HepG2 (cell line): Measurements from ENCODE around the gene SLC35A2. TPM values are rescaled to one million over a fixed set of nuclear protein-coding genes. Genes with fewer than 3 reads are reported as not detected.

Source experiments
- ATAC-seq: fragments of 200-7000 bp; cut with Tn5 transposase; 3 replicates; pipeline ENCODE4 v1.9.1; 2020; ENCODE audit warnings: mild to moderate bottlenecking, moderate library complexity
- BruUV-seq: library from RNA; stranded (reverse); fragments of 400-500 nt; replicated peaks from 2 replicates; lab custom pipeline; 2021; lab: Mats Ljungman, UMichigan
- CTCF ChIA-PET: fragments of 300-600 bp; formaldehyde crosslinking; extraction: SDS; loops from one replicate; lab custom pipeline; 2021; ENCODE audit warnings: low total read pairs, inconsistent platforms, low intra/inter-chr PET ratio; lab: Yijun Ruan, JAX
- POLR2A ChIA-PET: fragments of 350-600 bp; sonication (Branson Sonifier 250); formaldehyde crosslinking; loops from one replicate; lab custom pipeline; 2020; ENCODE audit warnings: antibody characterized with exemption, inconsistent platforms; lab: Yijun Ruan, JAX
- DNase-seq: peaks from one replicate; pipeline ENCODE4 v3.0.0-alpha.2; 2015; ENCODE audit warnings: low spot score
- FAIRE-seq: peaks from 3 replicates; lab custom pipeline; 2011; peaks lifted over from hg19 to GRCh38; lab: Jason Lieb, UNC
- H2AFZ ChIP-seq: one replicate; pipeline ENCODE4 v1.6.1; 2011; ENCODE audit warnings: low read length, inconsistent platforms
- H3K27ac ChIP-seq: fragments of 300-600 bp; 3 replicates; pipeline ENCODE4 v1.8.0; 2011; ENCODE audit warnings: mixed run types, mild to moderate bottlenecking, mixed read lengths, low read length, inconsistent platforms; ENCODE audit not compliant: insufficient read depth; ENCODE audit errors: extremely low read length
- H3K27me3 ChIP-seq, 2 experiments: fragments of 200-600 bp in 1 of 2; 2 replicates in 1 of 2; 3 replicates in 1 of 2; pipeline versions ENCODE4 v1.6.0 to v1.8.0; 2011; ENCODE audit warnings: low read length in 2 of 2, mild to moderate bottlenecking in 2 of 2, moderate library complexity in 2 of 2, inconsistent platforms in 1 of 2; ENCODE audit not compliant: insufficient read depth in 2 of 2, control insufficient read depth in 1 of 2
- H3K36me3 ChIP-seq, 2 experiments: fragments of 200-600 bp in 1 of 2; replicated peaks in 1 of 2; 2 replicates in 1 of 2; 3 replicates in 1 of 2; pipeline versions ENCODE4 v1.5.1 to v1.8.0; 2011; ENCODE audit warnings: low read length in 2 of 2, inconsistent platforms in 1 of 2; ENCODE audit not compliant: insufficient read depth in 2 of 2, control insufficient read depth in 1 of 2
- H3K4me1 ChIP-seq: 2 replicates; pipeline ENCODE4 v1.5.1; 2012; ENCODE audit warnings: low read length, inconsistent platforms; ENCODE audit not compliant: insufficient read depth
- H3K4me2 ChIP-seq: 2 replicates; pipeline ENCODE4 v1.6.0; 2011; ENCODE audit warnings: low read depth, low read length, inconsistent platforms
- H3K4me3 ChIP-seq, 3 experiments: fragments of 200-600 bp in 1 of 3; sonication (generic), shearing (Covaris generic) in 1 of 3; replicated peaks in 1 of 3; 2 replicates each; pipeline ENCODE4 v1.5.1; 2011 to 2016; ENCODE audit warnings: low read length in 3 of 3, inconsistent platforms in 2 of 3, low read depth in 2 of 3, mild to moderate bottlenecking in 2 of 3, control low read depth in 1 of 3, mixed read lengths in 1 of 3; ENCODE audit not compliant: insufficient read depth in 1 of 3
- H3K79me2 ChIP-seq: one replicate; pipeline ENCODE4 v1.6.1; 2011; ENCODE audit warnings: low read length, inconsistent platforms; ENCODE audit not compliant: insufficient read depth
- H3K9ac ChIP-seq: 2 replicates; pipeline ENCODE4 v1.6.0; 2011; ENCODE audit warnings: mild to moderate bottlenecking, low read depth, low read length, inconsistent platforms; ENCODE audit not compliant: insufficient read depth
- H3K9me3 ChIP-seq: 2 replicates; pipeline ENCODE4 v1.5.1; 2012; ENCODE audit warnings: mild to moderate bottlenecking, low read length
- H4K20me1 ChIP-seq: 2 replicates; pipeline ENCODE4 v1.6.0; 2011; ENCODE audit warnings: inconsistent platforms, mild to moderate bottlenecking, low read length, moderate library complexity; ENCODE audit not compliant: insufficient read depth
- CBX1 ChIP-seq: IDR thresholded peaks from one replicate; pipeline ENCODE4 v1.6.1; 2016; ENCODE audit warnings: antibody characterized with exemption, low read depth
- DR1 ChIP-seq: sonication (generic); formaldehyde crosslinking; IDR thresholded peaks from 2 replicates; pipeline ENCODE4 v1.8.0; 2021; ENCODE audit warnings: mild to moderate bottlenecking, missing genetic modification reagents, inconsistent platforms
- EED ChIP-seq: sonication (generic); formaldehyde crosslinking; IDR thresholded peaks from 2 replicates; pipeline ENCODE4 v1.5.0; 2020; ENCODE audit warnings: mild to moderate bottlenecking, missing genetic modification reagents
- ELF4 ChIP-seq: sonication (generic); formaldehyde crosslinking; IDR thresholded peaks from 2 replicates; pipeline ENCODE4 v1.5.0; 2020; ENCODE audit warnings: missing genetic modification reagents, mild to moderate bottlenecking, moderate library complexity, borderline replicate concordance
- NR3C1 ChIP-seq: sonication (generic); formaldehyde crosslinking; IDR thresholded peaks from 2 replicates; pipeline ENCODE4 v1.4.0; 2020; ENCODE audit warnings: missing genetic modification reagents
- PHF8 ChIP-seq: sonication (generic); formaldehyde crosslinking; IDR thresholded peaks from 2 replicates; pipeline ENCODE4 v1.5.0; 2020; ENCODE audit warnings: missing genetic modification reagents
- PLSCR1 ChIP-seq: sonication (generic); formaldehyde crosslinking; IDR thresholded peaks from 2 replicates; pipeline ENCODE4 v1.5.0; 2020; ENCODE audit warnings: missing genetic modification reagents, mild to moderate bottlenecking, borderline replicate concordance
- PRMT3 ChIP-seq: sonication (generic); formaldehyde crosslinking; IDR thresholded peaks from 2 replicates; pipeline ENCODE4 v1.8.1; 2022; ENCODE audit warnings: low read depth, mild to moderate bottlenecking, moderate library complexity, missing genetic modification reagents, borderline replicate concordance
- RELA ChIP-seq: sonication (generic); formaldehyde crosslinking; IDR thresholded peaks from 2 replicates; pipeline ENCODE4 v1.4.0; 2020; ENCODE audit warnings: missing genetic modification reagents
- SCMH1 ChIP-seq: sonication (generic); formaldehyde crosslinking; IDR thresholded peaks from 2 replicates; pipeline ENCODE4 v1.9.0; 2021; ENCODE audit warnings: missing genetic modification reagents, mild to moderate bottlenecking, borderline replicate concordance
- STAG1 ChIP-seq: sonication (generic); formaldehyde crosslinking; IDR thresholded peaks from 2 replicates; pipeline ENCODE4 v1.4.0; 2020; ENCODE audit warnings: missing genetic modification reagents
- THRA ChIP-seq: sonication (generic); formaldehyde crosslinking; IDR thresholded peaks from 2 replicates; pipeline ENCODE4 v1.4.0; 2020; ENCODE audit warnings: missing genetic modification reagents, borderline replicate concordance
- ZC3H13 ChIP-seq: sonication (generic); formaldehyde crosslinking; IDR thresholded peaks from 2 replicates; pipeline ENCODE4 v1.8.1; 2023; ENCODE audit warnings: mild to moderate bottlenecking, missing genetic modification reagents, moderate library complexity
- ZFP36L1 ChIP-seq: sonication (generic); formaldehyde crosslinking; IDR thresholded peaks from 2 replicates; pipeline ENCODE4 v1.8.0; 2022; ENCODE audit warnings: mild to moderate bottlenecking, missing genetic modification reagents, moderate library complexity
- ZNF317 ChIP-seq: sonication (generic); formaldehyde crosslinking; IDR thresholded peaks from 2 replicates; pipeline ENCODE4 v1.5.0; 2020; ENCODE audit warnings: mild to moderate bottlenecking, missing genetic modification reagents
- ZNF543 ChIP-seq: sonication (generic); formaldehyde crosslinking; IDR thresholded peaks from 2 replicates; pipeline ENCODE4 v1.4.0; 2020; ENCODE audit warnings: mild to moderate bottlenecking, missing genetic modification reagents
- ZSCAN25 ChIP-seq: sonication (generic); formaldehyde crosslinking; IDR thresholded peaks from 2 replicates; pipeline ENCODE4 v1.8.0; 2022; ENCODE audit warnings: mild to moderate bottlenecking, missing genetic modification reagents
- whole genome bisulfite sequencing: methylation state at CpG from one replicate; pipeline ENCODE4 v1.1.6; 2017; ENCODE audit warnings: low lambda C conversion rate; 5-methylcytosine and 5-hydroxymethylcytosine counted together
- in situ Hi-C: cut with HindIII; loops from 2 replicates; pipeline ENCODE4 v1.10.0; 2017; ENCODE audit warnings: low pct_unique_long_range_greater_than_20kb; ENCODE audit not compliant: extremely low pct_ligation_motif_present
- intact Hi-C: fragments of 100-400 bp; cut with micrococcal nuclease; formaldehyde crosslinking; loops from one replicate; pipeline ENCODE4 v1.10.0; 2022; ENCODE audit not compliant: unreplicated experiment
- polyA plus RNA-seq, 8 experiments: library from polyadenylated mRNA; depleted of rRNA in 3 of 8; stranded (reverse) in 7 of 8; unstranded in 1 of 8; fragments of >200 nt; fragmentation: Illumina TruSeq in 4 of 8; extraction: Trizol in 4 of 8; gene quantifications; 2 replicates each; pipeline versions ENCODE4 v1.2.1 to v1.2.3, GENCODE V29; 2011 to 2016; ENCODE audit warnings: low read depth in 4 of 8, missing spikeins in 1 of 8, mixed read lengths in 1 of 8; ENCODE audit not compliant: insufficient read depth in 1 of 8
- total RNA-seq, 5 experiments: library from RNA; depleted of rRNA; stranded (reverse); fragments of >200 nt; fragmentation: Illumina TruSeq; extraction: Trizol; gene quantifications; 2 replicates each; pipeline ENCODE4 v1.2.3, GENCODE V29; 2016; ENCODE audit warnings: low read depth in 1 of 5
- TF ChIP-seq, protein P1 (sequence below): sonication (generic); formaldehyde crosslinking; IDR thresholded peaks from 2 replicates; pipeline ENCODE4 v1.9.0; 2021; ENCODE audit warnings: missing genetic modification reagents, borderline replicate concordance

SLC35A2 gene
- total and polyA plus RNA-seq, 2 of the 13 experiments (the other 11 are each of a cell fraction or from before 2014, with no cell fraction given): 32.1 to 40.8 TPM

GRCh38 chrX:48894891-48895290, 16.6 kb downstream of the SLC35A2 start:
- H3K27me3 ChIP-seq: no peaks in the 10 kb centered on the region
- in situ Hi-C loops: no loop called here
- 93% methylated on average over 5 of the region's 6 CpGs for WGBS
- FAIRE-seq: no peak
- no peaks in the 10 kb centered on the region; the same call in 1 of the 2 replicates for H4K20me1 ChIP-seq
- no peak overlapping the region for H3K27ac ChIP-seq
- TF ChIP-seq ZFP36L1 (no peak), CBX1 (no peak), ZNF317 (CRISPR knock-in tag) (no peak), DR1 (CRISPR knock-in tag) (no peak), PHF8 (CRISPR knock-in tag) (no peak), PLSCR1 (CRISPR knock-in tag) (no peak), NR3C1 (CRISPR knock-in tag) (no peak), PRMT3 (CRISPR knock-in tag) (no peak), STAG1 (CRISPR knock-in tag) (no peak), ZNF543 (CRISPR knock-in tag) (no peak), ZSCAN25 (CRISPR knock-in tag) (no peak), SCMH1 (no peak), EED (CRISPR knock-in tag) (no peak), RELA (CRISPR knock-in tag) (no peak), ZC3H13 (CRISPR knock-in tag) (no peak), ELF4 (CRISPR knock-in tag) (no peak), THRA (CRISPR knock-in tag) (no peak)
- TF ChIP-seq, protein P1, sequence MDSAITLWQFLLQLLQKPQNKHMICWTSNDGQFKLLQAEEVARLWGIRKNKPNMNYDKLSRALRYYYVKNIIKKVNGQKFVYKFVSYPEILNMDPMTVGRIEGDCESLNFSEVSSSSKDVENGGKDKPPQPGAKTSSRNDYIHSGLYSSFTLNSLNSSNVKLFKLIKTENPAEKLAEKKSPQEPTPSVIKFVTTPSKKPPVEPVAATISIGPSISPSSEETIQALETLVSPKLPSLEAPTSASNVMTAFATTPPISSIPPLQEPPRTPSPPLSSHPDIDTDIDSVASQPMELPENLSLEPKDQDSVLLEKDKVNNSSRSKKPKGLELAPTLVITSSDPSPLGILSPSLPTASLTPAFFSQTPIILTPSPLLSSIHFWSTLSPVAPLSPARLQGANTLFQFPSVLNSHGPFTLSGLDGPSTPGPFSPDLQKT (CRISPR knock-in tag): no peak
- H3K4me3 ChIP-seq: no peak overlapping the region
- peaks cover 29% of the 10 kb centered on the region for H3K79me2 ChIP-seq
- no peak overlapping the region for H3K4me2 ChIP-seq
- DNase-seq: no peak
- no peak for ATAC-seq
- ChIA-PET CTCF (no interaction called here), POLR2A (no interaction called here)
- H3K36me3 ChIP-seq: peaks cover 0 to 6% of the 10 kb centered on the region in 2 experiments; a peak in 1 of 5 replicates
- peaks cover 40% of the 10 kb centered on the region for H3K4me1 ChIP-seq
- H3K9ac ChIP-seq: no peak overlapping the region
- no peak overlapping the region for H2AFZ ChIP-seq
- intact Hi-C loops: no loop called here
- no peaks in the 10 kb centered on the region for H3K9me3 ChIP-seq
- BruUV-seq: no TSS peak
